OCI-LY7 (cell line): ENCODE results near the gene GMDS. TPM values are rescaled to one million over a fixed set of nuclear protein-coding genes. Genes with fewer than 3 reads are reported as not detected.

Source experiments
- BruUV-seq: library from RNA; stranded (reverse); fragments of 400-500 nt; replicated peaks from 2 replicates; lab custom pipeline; 2021; lab: Mats Ljungman, UMichigan
- CTCF ChIA-PET: fragments of 300-600 bp; sonication (Branson Sonifier 250); formaldehyde crosslinking; loops from one replicate; lab custom pipeline; 2022; ENCODE audit warnings: antibody characterized with exemption; ENCODE audit not compliant: unreplicated experiment; lab: Charles Lee
- POLR2A ChIA-PET: fragments of 300-600 bp; sonication (Branson Sonifier 250); formaldehyde crosslinking; loops from one replicate; lab custom pipeline; 2022; ENCODE audit warnings: antibody characterized with exemption; lab: Charles Lee
- DNase-seq: peaks from one replicate; pipeline ENCODE4 v3.0.0-alpha.2; 2015; ENCODE audit warnings: low spot score
- H2AFZ ChIP-seq: fragments of 200-600 bp; sonication (generic), shearing (Covaris generic); 2 replicates; pipeline ENCODE4 v1.6.1; 2014; ENCODE audit warnings: mild to moderate bottlenecking, antibody characterized with exemption, low read length, moderate library complexity
- H3K27ac ChIP-seq: fragments of 200-600 bp; sonication (generic); 2 replicates; pipeline ENCODE4 v1.5.1; 2014; ENCODE audit warnings: mixed run types, low read depth, mild to moderate bottlenecking, moderate library complexity, low read length, inconsistent platforms; ENCODE audit not compliant: poor library complexity, severe bottlenecking
- H3K36me3 ChIP-seq: fragments of 200-600 bp; sonication (generic); 2 replicates; pipeline ENCODE4 v1.6.1; 2014; ENCODE audit warnings: mild to moderate bottlenecking, antibody characterized with exemption, low read length, moderate library complexity, mixed read lengths; ENCODE audit not compliant: insufficient read depth
- H3K4me1 ChIP-seq: fragments of 200-600 bp; sonication (generic); 2 replicates; pipeline ENCODE4 v1.5.1; 2014; ENCODE audit warnings: mild to moderate bottlenecking, low read length; ENCODE audit not compliant: insufficient read depth, poor library complexity, severe bottlenecking
- H3K4me2 ChIP-seq: fragments of 200-600 bp; sonication (generic); 2 replicates; pipeline ENCODE4 v1.6.1; 2014; ENCODE audit warnings: mild to moderate bottlenecking, low read length
- H3K4me3 ChIP-seq: fragments of 200-600 bp; sonication (generic); 2 replicates; pipeline ENCODE4 v1.5.1; 2014; ENCODE audit warnings: mild to moderate bottlenecking, low read depth, low read length; ENCODE audit not compliant: poor library complexity, severe bottlenecking
- H3K79me2 ChIP-seq: fragments of 200-600 bp; sonication (generic); 2 replicates; pipeline ENCODE4 v1.6.1; 2016; ENCODE audit warnings: low read depth, mild to moderate bottlenecking, low read length, moderate library complexity, mixed read lengths; ENCODE audit not compliant: insufficient read depth
- H3K9me2 ChIP-seq: fragments of 200-600 bp; sonication (generic); 2 replicates; pipeline ENCODE4 v1.6.1; 2016; ENCODE audit warnings: mild to moderate bottlenecking, low read length, mixed read lengths; ENCODE audit not compliant: insufficient read depth
- H3K9me3 ChIP-seq: fragments of 200-600 bp; sonication (generic); 2 replicates; pipeline ENCODE4 v1.6.1; 2014; ENCODE audit warnings: mild to moderate bottlenecking, mixed run types, low read length, mixed read lengths
- H4K20me1 ChIP-seq: fragments of 200-600 bp; sonication (generic); 2 replicates; pipeline ENCODE4 v1.6.1; 2014; ENCODE audit warnings: mild to moderate bottlenecking, antibody characterized with exemption, low read length, moderate library complexity, mixed read lengths; ENCODE audit not compliant: insufficient read depth
- EZH2phosphoT487 ChIP-seq: fragments of 200-600 bp; sonication (generic); IDR thresholded peaks from 2 replicates; pipeline ENCODE4 v1.6.1; 2018; ENCODE audit warnings: low read depth, borderline replicate concordance, mild to moderate bottlenecking, mixed run types, antibody characterized with exemption, low read length, moderate library complexity, mixed read lengths
- intact Hi-C: fragments of 100-400 bp; cut with micrococcal nuclease; formaldehyde crosslinking; loops from one replicate; pipeline ENCODE4 v1.10.0; 2022; ENCODE audit not compliant: unreplicated experiment
- total RNA-seq, 2 experiments: library from RNA; depleted of rRNA in 1 of 2; stranded (reverse); fragments of >200 nt in 1 of 2; shearing (Covaris generic) in 1 of 2; gene quantifications; 2 replicates each; pipeline ENCODE4 v1.2.3, GENCODE V29; 2014 to 2022
- TF ChIP-seq, protein P1 (sequence below): fragments of 200-600 bp; sonication (generic); conservative IDR thresholded peaks from 2 replicates; pipeline ENCODE4 v1.5.1; 2014; ENCODE audit warnings: mild to moderate bottlenecking, antibody characterized with exemption, low read length, moderate library complexity, mixed read lengths

GMDS gene
- total RNA-seq, 2 experiments from 2014 or later = 9.9 to 26.8 TPM

DNA sequence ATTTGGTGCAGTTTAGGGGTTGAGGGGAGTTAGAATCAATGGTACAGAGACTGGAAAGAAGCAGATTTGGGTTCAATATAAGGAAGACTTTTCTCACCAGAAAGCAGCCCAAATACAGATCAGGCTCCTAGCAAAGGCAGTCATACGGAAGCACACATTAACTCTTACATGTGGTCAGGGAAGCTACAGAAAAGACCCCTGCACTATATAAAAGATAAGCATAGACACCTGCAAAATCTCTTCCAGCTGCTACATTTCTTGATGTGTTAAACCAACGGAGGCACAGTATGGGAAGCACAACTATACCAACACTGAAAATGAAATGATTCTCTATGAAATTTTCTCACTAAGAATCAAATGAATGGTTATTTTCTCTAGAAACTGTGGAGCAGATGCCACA lies 150.8 kb downstream of the GMDS start:
- no TSS peak for BruUV-seq
- intact Hi-C loops = no loop called here

DNA sequence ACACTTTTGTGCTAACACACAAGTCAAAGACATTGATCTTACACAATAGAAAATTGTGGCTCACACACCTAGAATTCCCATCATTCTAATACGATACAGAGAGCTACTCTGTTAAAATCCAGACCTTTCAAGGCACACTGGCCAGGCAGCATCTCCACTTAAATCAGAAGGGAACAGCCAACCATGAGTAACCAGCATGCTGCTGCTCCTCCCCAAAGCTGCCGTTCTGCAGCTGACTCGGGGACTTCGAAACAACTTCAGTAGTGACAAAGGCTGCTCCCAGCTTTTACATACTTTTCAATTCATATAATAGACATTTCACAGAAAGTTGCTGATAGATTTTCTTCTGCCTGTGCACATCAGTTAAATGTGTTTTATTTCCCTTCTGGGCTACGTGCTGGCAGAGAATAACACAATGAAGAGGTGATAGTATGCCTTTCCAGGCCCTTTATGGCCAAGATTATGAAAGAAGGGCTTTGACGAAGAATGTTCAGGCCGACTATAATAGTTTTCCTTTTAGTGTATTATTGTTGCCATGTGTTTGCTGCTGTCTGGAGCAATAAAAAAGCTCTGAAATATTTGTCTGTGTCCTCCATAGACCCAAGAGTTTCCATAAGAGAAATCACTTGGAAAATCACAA lies 159.0 kb downstream of the GMDS start:
- no peak overlapping the region for H3K27ac ChIP-seq
- H3K4me1 ChIP-seq = no peaks in the 10 kb centered on the region
- no peaks in the 10 kb centered on the region for H3K36me3 ChIP-seq
- H2AFZ ChIP-seq = no peak overlapping the region
- DNase-seq = no peak
- H3K79me2 ChIP-seq = no peaks in the 10 kb centered on the region
- no peaks in the 10 kb centered on the region for H3K9me2 ChIP-seq
- CTCF ChIA-PET = no interaction called here
- BruUV-seq = no TSS peak
- POLR2A ChIA-PET = interaction anchor here (0.7 to 1.2 kb wide), 2 partner anchors 15 to 692 kb away, joined by 3 read pairs; no protein-coding TSS in a partner anchor
- TF ChIP-seq, protein P1, sequence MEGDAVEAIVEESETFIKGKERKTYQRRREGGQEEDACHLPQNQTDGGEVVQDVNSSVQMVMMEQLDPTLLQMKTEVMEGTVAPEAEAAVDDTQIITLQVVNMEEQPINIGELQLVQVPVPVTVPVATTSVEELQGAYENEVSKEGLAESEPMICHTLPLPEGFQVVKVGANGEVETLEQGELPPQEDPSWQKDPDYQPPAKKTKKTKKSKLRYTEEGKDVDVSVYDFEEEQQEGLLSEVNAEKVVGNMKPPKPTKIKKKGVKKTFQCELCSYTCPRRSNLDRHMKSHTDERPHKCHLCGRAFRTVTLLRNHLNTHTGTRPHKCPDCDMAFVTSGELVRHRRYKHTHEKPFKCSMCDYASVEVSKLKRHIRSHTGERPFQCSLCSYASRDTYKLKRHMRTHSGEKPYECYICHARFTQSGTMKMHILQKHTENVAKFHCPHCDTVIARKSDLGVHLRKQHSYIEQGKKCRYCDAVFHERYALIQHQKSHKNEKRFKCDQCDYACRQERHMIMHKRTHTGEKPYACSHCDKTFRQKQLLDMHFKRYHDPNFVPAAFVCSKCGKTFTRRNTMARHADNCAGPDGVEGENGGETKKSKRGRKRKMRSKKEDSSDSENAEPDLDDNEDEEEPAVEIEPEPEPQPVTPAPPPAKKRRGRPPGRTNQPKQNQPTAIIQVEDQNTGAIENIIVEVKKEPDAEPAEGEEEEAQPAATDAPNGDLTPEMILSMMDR = no peak
- TF ChIP-seq EZH2phosphoT487 = no peak
- H3K4me3 ChIP-seq = no peak overlapping the region
- intact Hi-C loops = no loop called here
- no peaks in the 10 kb centered on the region for H4K20me1 ChIP-seq
- no peak overlapping the region for H3K4me2 ChIP-seq
- no peaks in the 10 kb centered on the region for H3K9me3 ChIP-seq

More for the DNA sequence above, 150.8 kb downstream of the GMDS start:
- POLR2A ChIA-PET = interaction anchor here (1.2 kb wide), 1 partner anchor 10 kb away, joined by 4 read pairs; no protein-coding TSS in a partner anchor
- Histone ChIP-seq H3K36me3 (no peaks in the 10 kb centered on the region), H3K9me3 (no peaks in the 10 kb centered on the region), H3K27ac (no peak overlapping the region), H3K9me2 (no peaks in the 10 kb centered on the region), H3K4me2 (no peak overlapping the region), H3K4me1 (no peaks in the 10 kb centered on the region), H3K4me3 (no peak overlapping the region), H2AFZ (no peak overlapping the region), H4K20me1 (peaks cover 4% of the 10 kb centered on the region; the same call in 1 of the 2 replicates), H3K79me2 (no peaks in the 10 kb centered on the region)
- DNase-seq = no peak
- CTCF ChIA-PET = no interaction called here
- no peak for TF ChIP-seq EZH2phosphoT487
- TF ChIP-seq, protein P1 = no peak

DNA sequence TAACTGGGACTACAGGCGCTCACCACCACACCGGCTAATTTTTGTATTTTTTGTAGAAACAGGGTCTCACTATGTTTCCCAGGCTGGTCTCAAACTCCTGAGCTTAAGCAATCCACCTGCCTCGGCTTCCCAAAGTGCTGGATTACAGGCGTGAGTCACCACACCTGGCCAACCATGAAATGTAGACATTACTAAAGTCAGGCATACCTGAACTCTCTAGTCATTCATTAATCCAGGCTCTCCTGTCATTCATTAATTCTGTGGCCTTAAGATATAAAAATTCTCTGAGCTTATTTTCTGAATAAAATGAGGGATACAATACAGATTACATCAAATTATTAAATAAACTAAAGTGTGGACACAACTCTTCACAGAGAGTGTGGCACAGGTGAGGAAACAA lies 159.7 kb downstream of the GMDS start:
- ChIA-PET CTCF (no interaction called here), POLR2A (interaction anchor here (0.7 kb wide), 1 partner anchor 1528 kb away, joined by 3 read pairs; no protein-coding TSS in a partner anchor)
- DNase-seq = no peak
- Histone ChIP-seq H3K4me1 (no peaks in the 10 kb centered on the region), H2AFZ (no peak overlapping the region), H3K4me3 (no peak overlapping the region), H3K9me2 (no peaks in the 10 kb centered on the region), H3K9me3 (no peaks in the 10 kb centered on the region), H3K27ac (no peak overlapping the region), H4K20me1 (no peaks in the 10 kb centered on the region), H3K36me3 (no peaks in the 10 kb centered on the region), H3K79me2 (no peaks in the 10 kb centered on the region), H3K4me2 (no peak overlapping the region)
- intact Hi-C loops = no loop called here
- TF ChIP-seq EZH2phosphoT487 = no peak
- TF ChIP-seq, protein P1 = no peak
- BruUV-seq = no TSS peak
